Neural cell (in vitro differentiated cells): ENCODE results near the gene DESI2. TPM values are rescaled to one million over a fixed set of nuclear protein-coding genes. Genes with fewer than 3 reads are reported as not detected.

Experiments
- H2AFZ ChIP-seq: fragments of 200-600, 300-800 bp; sonication (generic), shearing (Covaris generic); 2 replicates; pipeline ENCODE4 v1.6.0; 2014; ENCODE audit warnings: low read depth, mild to moderate bottlenecking, antibody characterized with exemption, low read length, moderate library complexity
- H3F3A ChIP-seq: fragments of 200-600 bp; shearing (Covaris generic); 2 replicates; pipeline ENCODE4 v1.6.1; 2016; ENCODE audit warnings: mild to moderate bottlenecking, moderate library complexity, mixed read lengths, antibody characterized with exemption, low read length; ENCODE audit not compliant: insufficient read depth, poor library complexity, severe bottlenecking
- H3K27ac ChIP-seq: fragments of 200-600, 300-800 bp; sonication (generic), shearing (Covaris generic); 2 replicates; pipeline ENCODE4 v1.5.1; 2014; ENCODE audit warnings: mild to moderate bottlenecking, low read length, moderate library complexity
- H3K27me3 ChIP-seq: fragments of 300-800, 200-600 bp; sonication (generic), shearing (Covaris generic); 2 replicates; pipeline ENCODE4 v1.6.0; 2014; ENCODE audit warnings: mild to moderate bottlenecking, low read depth, low read length, moderate library complexity; ENCODE audit not compliant: insufficient read depth
- H3K36me3 ChIP-seq: fragments of 300-800, 200-600 bp; sonication (generic), shearing (Covaris generic); 2 replicates; pipeline ENCODE4 v1.5.1; 2014; ENCODE audit warnings: mild to moderate bottlenecking, antibody characterized with exemption, low read length, moderate library complexity; ENCODE audit not compliant: insufficient read depth
- H3K4me2 ChIP-seq: fragments of 300-800, 200-600 bp; sonication (generic), shearing (Covaris generic); 2 replicates; pipeline ENCODE4 v1.6.0; 2014; ENCODE audit warnings: mild to moderate bottlenecking, low read length
- H3K4me3 ChIP-seq: fragments of 300-800, 200-600 bp; sonication (generic), shearing (Covaris generic); 2 replicates; pipeline ENCODE4 v1.5.1; 2014; ENCODE audit warnings: mild to moderate bottlenecking, low read length, moderate library complexity
- H3K79me2 ChIP-seq: fragments of 200-600 bp; shearing (Covaris generic); replicated peaks from 2 replicates; pipeline ENCODE4 v1.6.0; 2014; ENCODE audit warnings: mild to moderate bottlenecking, low read length, moderate library complexity; ENCODE audit not compliant: insufficient read depth
- H3K9ac ChIP-seq: fragments of 300-800, 200-600 bp; sonication (generic), shearing (Covaris generic); 2 replicates; pipeline ENCODE4 v1.6.1; 2016; ENCODE audit warnings: mild to moderate bottlenecking, low read length, mixed read lengths
- H3K9me2 ChIP-seq: fragments of 200-600 bp; shearing (Covaris generic); 2 replicates; pipeline ENCODE4 v1.6.1; 2016; ENCODE audit warnings: mild to moderate bottlenecking, low read length, mixed read lengths; ENCODE audit not compliant: insufficient read depth
- H3K9me3 ChIP-seq: fragments of 200-600, 300-800 bp; sonication (generic), shearing (Covaris generic); 2 replicates; pipeline ENCODE4 v1.6.1; 2016; ENCODE audit warnings: mild to moderate bottlenecking, mixed run types, low read length, moderate library complexity, mixed read lengths
- H4K20me1 ChIP-seq: fragments of 200-600 bp; shearing (Covaris generic); 2 replicates; pipeline ENCODE4 v1.6.1; 2016; ENCODE audit warnings: mild to moderate bottlenecking, mixed run types; ENCODE audit not compliant: insufficient read depth
- CTCF ChIP-seq: fragments of 450-650 bp; IDR thresholded peaks from 2 replicates; pipeline ENCODE4 v1.5.1; 2014; ENCODE audit warnings: antibody characterized with exemption, mild to moderate bottlenecking, moderate library complexity; ENCODE audit not compliant: poor library complexity, severe bottlenecking
- EP300 ChIP-seq: fragments of 450-650 bp; conservative IDR thresholded peaks from 2 replicates; pipeline ENCODE4 v1.6.1; 2014; ENCODE audit warnings: antibody characterized with exemption, mild to moderate bottlenecking, moderate library complexity; ENCODE audit not compliant: poor library complexity, severe bottlenecking
- EZH2 ChIP-seq: fragments of 200-600, 300-800 bp; shearing (Covaris generic), sonication (generic); IDR thresholded peaks from 2 replicates; pipeline ENCODE4 v1.6.1; 2014; ENCODE audit warnings: antibody characterized with exemption, low read length, borderline replicate concordance, mild to moderate bottlenecking; ENCODE audit not compliant: insufficient read depth, poor library complexity, severe bottlenecking
- MXI1 ChIP-seq: fragments of 450-650 bp; conservative IDR thresholded peaks from 2 replicates; pipeline ENCODE4 v1.6.1; 2014; ENCODE audit warnings: antibody characterized with exemption, mild to moderate bottlenecking; ENCODE audit not compliant: poor library complexity, severe bottlenecking
- POLR2AphosphoS5 ChIP-seq: IDR thresholded peaks from 2 replicates; pipeline ENCODE4 v1.6.1; 2012
- RAD21 ChIP-seq: fragments of 450-650 bp; conservative IDR thresholded peaks from 2 replicates; pipeline ENCODE4 v1.6.1; 2014; ENCODE audit warnings: antibody characterized with exemption, mild to moderate bottlenecking, moderate library complexity
- REST ChIP-seq: IDR thresholded peaks from 2 replicates; pipeline ENCODE4 v1.6.1; 2012; ENCODE audit warnings: borderline replicate concordance
- SMC3 ChIP-seq: fragments of 450-650 bp; conservative IDR thresholded peaks from 2 replicates; pipeline ENCODE4 v1.6.1; 2014; ENCODE audit warnings: antibody characterized with exemption, mild to moderate bottlenecking, moderate library complexity; ENCODE audit not compliant: poor library complexity
- TAF1 ChIP-seq: IDR thresholded peaks from 2 replicates; pipeline ENCODE4 v1.6.1; 2012; ENCODE audit warnings: low read depth
- polyA plus RNA-seq: library from polyadenylated mRNA; depleted of rRNA; stranded (reverse); fragments of >200 nt; gene quantifications from 2 replicates; pipeline ENCODE4 v1.2.3, GENCODE V29; 2014

Gene DESI2
- polyA plus RNA-seq, 1 donor from 2014 or later, result 30.8 TPM

DNA sequence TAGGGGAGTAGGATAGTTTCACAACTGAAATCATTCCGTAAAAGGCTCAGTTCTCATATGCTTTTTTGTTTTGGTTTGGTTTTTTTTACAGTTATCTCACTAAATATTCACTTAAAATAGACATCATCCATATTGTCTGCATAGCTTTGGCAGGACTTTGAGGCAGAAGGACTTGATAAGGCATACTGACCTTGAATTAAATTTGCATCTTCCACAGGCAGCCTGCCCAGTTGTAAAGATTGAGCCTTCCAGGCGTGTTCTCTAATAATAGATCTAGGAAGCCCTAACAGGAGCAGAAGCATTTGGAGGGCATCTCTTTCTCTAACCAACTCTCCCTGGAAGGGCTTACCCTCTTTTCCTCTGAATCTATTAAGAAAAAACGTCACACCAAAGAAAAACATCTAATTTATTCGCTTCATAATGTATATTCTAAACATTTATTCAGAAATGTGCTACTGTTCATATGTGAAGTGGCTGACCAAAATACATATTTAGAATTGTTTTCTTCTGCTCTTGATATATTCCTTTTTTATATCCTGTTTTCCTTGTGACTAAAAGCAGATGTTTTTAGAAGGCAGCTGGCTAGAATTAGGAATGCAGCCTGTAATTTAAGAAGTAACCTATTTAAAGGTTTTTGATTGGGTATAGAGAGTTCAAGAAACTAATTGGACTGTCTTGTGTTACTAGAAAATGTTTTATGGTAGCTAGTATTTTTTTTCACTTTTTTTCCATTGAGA is 20.2 kb downstream of the DESI2 start:
- TF ChIP-seq EZH2 (no peak), CTCF (no peak), TAF1 (no peak), REST (no peak), MXI1 (no peak), RAD21 (no peak), SMC3 (no peak), EP300 (no peak), POLR2AphosphoS5 (no peak)
- H3K4me2 ChIP-seq, result no peak overlapping the region
- H3K4me3 ChIP-seq, result no peak overlapping the region

DNA sequence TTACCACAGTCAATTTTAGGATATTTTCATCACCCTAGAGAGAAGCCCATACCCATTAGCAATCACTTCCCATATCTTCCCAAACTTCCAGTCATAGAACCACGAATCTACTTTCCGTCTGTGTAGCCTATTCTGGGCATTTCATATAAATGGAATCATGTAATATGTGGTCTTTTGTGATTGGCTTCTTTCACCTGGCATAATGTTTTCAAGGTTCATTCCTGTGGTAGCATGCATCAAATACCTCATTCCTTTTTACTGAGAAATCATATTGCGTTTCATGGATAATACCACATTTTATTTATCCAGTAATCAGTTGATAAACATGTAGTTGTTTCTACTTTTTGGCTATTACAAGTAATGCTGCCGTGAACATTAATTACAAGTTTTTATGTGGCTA is 21.5 kb downstream of the DESI2 start:
- Histone ChIP-seq H3K79me2 (no peaks in the 10 kb centered on the region), H3K9ac (no peak overlapping the region), H3K27ac (no peak overlapping the region), H3F3A (no peaks in the 10 kb centered on the region), H3K4me3 (no peak overlapping the region), H3K27me3 (no peaks in the 10 kb centered on the region), H3K36me3 (no peaks in the 10 kb centered on the region), H3K9me3 (no peaks in the 10 kb centered on the region), H3K9me2 (no peaks in the 10 kb centered on the region), H2AFZ (no peak overlapping the region), H4K20me1 (no peaks in the 10 kb centered on the region), H3K4me2 (no peak overlapping the region)
- no peak for TF ChIP-seq SMC3
- no peak for TF ChIP-seq CTCF
- TF ChIP-seq EZH2, result no peak
- no peak for TF ChIP-seq POLR2AphosphoS5
- no peak for TF ChIP-seq REST
- no peak for TF ChIP-seq RAD21
- no peak for TF ChIP-seq EP300
- TF ChIP-seq MXI1, result no peak
- TF ChIP-seq TAF1, result no peak

More for the DNA sequence above, 20.2 kb downstream of the DESI2 start:
- H3K79me2 ChIP-seq, result no peaks in the 10 kb centered on the region
- no peaks in the 10 kb centered on the region for H3K36me3 ChIP-seq
- no peaks in the 10 kb centered on the region for H4K20me1 ChIP-seq
- no peak overlapping the region for H2AFZ ChIP-seq
- no peak overlapping the region for H3K27ac ChIP-seq
- no peaks in the 10 kb centered on the region for H3K9me2 ChIP-seq
- no peak overlapping the region for H3K9ac ChIP-seq
- H3K9me3 ChIP-seq, result no peaks in the 10 kb centered on the region
- no peaks in the 10 kb centered on the region for H3F3A ChIP-seq
- no peaks in the 10 kb centered on the region for H3K27me3 ChIP-seq
